GM19240 (cell line): ENCODE data around the gene SEPTIN12.
A peak's percentile ranks its signal among the peaks of the same experiment; 100 is the strongest.
"Not testable (repeated sequence)": the region's sequence is repeated elsewhere in the genome, so short reads cannot be mapped to it uniquely, and the experiment has no call there.

ENCODE experiments used
- DNase-seq: peaks from one replicate; pipeline ENCODE4 v3.0.0; 2011; ENCODE audit warnings: low spot score; ENCODE audit not compliant: insufficient read length

The SEPTIN12 gene

GRCh38 chr16:4760221-4760910 is 27.8 kb downstream of the SEPTIN12 start:
- DNase-seq, result no peak

- DNase-seq, result no peak
Measured at GRCh38 chr16:4755687-4756086, 32.5 kb downstream of the SEPTIN12 start.

- DNase-seq, result no peak
Measured at GRCh38 chr16:4754865-4755264, 33.3 kb downstream of the SEPTIN12 start.

- DNase-seq, result no peak
Measured at GRCh38 chr16:4753227-4753626, 34.9 kb downstream of the SEPTIN12 start.

DNA sequence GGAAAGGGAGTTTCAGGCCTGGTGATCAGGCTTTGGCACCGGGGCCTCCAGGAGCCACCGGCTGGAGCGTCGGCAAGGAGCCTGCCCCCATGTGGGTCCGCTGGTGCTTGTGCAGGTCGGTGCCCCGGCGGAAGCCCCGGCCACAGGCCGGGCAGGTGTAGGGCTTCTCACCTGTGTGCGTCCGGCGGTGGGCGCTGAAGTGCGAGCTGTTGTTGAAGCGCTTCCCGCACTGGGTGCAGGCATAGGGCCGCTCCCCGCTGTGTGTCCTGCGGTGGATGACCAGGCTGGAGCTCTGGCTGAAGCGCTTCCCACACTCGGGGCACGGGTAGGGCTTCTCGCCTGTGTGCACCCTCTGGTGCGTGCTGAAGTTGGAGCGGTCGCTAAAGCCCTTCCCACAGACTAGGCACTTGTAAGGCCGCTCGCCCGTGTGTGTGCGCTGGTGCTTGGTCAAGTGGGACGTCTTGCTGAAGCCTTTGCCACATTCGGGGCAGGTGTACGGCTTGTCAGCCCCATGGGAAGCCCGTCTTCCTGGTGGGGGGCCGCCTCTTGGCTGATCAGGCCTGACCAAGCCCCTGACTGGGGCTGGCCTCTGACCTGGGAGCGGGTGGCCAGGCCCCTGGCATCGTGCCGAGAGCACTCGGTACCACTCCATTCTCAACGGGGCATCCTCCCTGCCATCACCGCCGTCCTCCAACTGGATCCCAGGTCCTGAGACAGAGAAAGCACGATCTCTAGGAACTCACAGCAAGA is 35.6 kb downstream of the SEPTIN12 start:
- no peak for DNase-seq

GRCh38 chr16:4750896-4751295 is 37.2 kb downstream of the SEPTIN12 start:
- DNase-seq, result no peak

DNA sequence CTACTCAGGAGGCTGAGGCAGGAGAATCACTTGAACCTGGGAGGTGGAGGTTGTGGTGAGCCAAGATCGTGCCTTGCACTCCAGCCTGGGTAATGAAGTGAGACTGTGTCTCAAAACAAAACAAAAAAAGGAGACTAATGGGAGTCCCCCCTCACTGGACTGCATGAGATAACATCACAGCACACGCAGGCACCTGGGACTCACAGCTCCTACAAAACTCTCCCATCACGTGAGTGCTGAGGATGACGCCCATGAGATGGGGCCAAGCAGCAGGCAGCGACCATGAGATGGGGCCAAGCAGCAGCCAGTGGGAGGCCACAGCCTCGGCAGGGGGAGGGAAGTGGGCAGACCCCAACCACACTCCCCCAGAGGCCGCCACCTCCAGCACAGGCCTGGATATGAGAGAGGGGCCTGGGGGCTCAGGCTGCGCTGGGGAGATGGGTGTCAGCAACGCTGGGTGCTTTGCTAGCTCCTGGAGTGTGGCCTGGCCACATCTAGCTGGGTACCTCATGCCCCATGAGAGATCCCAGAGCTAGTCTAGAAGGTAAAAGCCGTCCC is 38.4 kb downstream of the SEPTIN12 start:
- no peak for DNase-seq

DNA sequence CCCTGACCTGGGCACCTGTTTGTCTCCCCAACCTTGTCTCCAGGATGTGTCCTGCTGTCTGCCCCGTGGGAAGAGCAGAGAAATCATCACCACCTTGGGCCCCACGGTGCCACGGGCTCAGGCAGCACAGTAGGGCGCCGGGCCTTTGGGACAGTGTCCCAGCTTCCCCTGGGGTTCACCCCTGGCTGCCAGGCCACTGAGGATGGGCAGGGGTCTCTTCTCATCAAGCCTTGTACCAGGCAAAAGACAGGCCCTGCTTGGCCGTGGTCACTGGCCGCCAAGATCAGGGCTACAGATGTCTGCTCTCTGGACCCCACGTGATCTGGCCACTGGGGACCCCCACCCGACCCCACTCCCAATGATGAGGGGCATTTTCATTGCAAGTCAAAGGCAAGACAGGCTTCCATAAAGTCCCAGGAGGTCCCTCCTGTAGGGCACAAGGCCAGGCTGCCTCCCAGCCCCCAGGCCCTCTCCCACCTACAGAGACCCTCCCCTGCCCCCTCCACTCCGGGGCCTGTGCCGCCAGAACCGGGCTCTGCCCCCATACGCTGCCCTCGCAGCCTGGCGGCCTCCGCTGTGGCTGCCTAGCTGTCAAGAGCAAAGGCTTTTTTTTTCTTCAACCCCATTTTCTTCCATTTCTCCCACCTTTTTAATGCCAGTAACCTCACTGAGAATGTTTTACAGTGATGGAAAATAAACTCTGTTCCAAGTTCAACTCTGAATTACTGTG is 39.3 kb downstream of the SEPTIN12 start:
- DNase-seq, result no peak

- no peak for DNase-seq
Measured at GRCh38 chr16:4747906-4748681, 40.1 kb downstream of the SEPTIN12 start.

GRCh38 chr16:4746991-4747574 is 41.1 kb downstream of the SEPTIN12 start:
- no peak for DNase-seq

DNA sequence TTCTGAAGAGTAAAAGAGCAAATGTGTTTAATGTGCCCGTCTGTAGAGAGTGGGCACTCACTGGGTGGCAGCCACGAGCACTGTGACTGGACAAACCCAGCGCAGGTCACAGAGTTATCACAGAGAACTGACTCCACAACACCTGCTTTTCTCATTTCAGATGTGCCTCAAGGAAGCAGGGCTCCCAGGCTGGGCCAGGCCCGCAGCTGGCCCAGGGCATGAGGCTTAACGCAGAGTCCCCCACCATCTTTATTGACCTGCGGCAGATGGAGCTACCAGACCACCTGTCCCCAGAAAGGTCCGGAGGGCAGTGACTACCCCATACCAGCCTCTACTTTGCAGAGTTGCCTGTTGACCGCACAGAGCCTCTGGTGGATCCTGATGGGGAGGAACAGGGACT is 41.9 kb downstream of the SEPTIN12 start:
- no peak for DNase-seq

GRCh38 chr16:4745274-4745569 is 42.9 kb downstream of the SEPTIN12 start:
- no peak for DNase-seq

DNA sequence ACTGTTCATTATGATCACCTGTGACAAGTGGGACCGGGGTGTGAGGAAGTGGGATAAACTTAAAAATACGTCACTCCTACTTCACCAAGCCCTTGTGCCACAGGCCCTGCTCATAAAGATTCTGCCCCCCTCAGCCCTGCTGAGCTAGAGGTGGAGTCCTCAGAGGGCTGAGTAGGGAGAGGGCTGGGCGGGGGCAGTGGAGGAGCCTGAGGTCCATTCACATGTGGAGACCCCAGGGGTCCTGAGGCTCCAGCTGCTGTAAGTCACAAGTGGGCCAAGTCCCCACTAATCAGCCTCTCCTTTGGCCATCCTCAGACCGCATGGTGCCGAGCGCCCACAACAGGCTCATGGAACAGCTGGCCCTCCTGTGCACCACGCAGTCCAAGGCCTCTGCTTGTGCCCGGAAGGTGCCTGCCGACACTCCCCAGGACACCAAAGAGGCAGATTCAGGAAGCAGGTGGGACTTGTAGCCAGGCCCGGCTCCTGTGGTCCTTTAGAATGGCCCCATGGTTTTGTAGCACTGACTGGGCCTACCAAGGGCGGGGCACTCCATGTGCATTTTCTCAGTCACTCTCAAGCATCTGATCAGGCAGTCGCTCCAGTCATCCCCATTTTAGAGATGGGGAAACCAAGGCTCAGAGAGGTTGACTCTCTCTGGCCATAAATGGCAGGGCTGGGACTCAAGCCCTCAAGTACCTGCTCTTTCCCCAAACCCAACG is 43.4 kb downstream of the SEPTIN12 start:
- no peak for DNase-seq

DNA sequence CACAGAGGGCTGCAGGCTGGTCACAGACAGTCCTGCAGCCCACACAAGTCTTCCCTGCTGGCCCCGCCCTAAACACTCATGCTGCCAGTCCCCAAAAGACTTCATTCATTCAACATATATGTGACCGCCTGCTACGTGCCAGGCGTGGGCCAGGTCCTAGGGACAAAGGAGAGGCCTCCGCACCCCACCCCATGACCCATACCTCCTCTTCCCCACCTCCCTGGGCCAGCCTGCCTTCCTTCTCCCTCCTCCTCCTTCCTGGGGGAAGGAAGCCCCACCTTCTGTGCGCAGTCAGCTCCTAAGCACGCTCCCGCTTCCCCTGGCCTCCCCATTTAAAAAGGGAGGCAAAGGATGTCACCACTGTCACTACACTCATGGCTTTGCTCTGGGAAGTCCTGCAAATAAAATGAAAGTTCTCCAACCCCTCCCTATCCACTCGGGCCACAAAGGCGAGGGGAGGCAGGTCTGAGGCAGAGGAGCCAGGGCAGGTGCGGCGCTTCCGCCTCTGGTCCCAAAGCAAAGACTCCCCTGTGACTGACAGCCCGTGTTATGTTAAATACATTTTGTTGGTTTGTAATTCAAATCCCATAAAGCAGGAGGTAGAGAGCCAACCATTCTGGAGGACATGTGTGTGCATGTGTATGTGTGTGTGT is 44.8 kb downstream of the SEPTIN12 start:
- no peak for DNase-seq

GRCh38 chr16:4738370-4738769 is 49.8 kb downstream of the SEPTIN12 start:
- DNase-seq, result not testable (repeated sequence)

DNA sequence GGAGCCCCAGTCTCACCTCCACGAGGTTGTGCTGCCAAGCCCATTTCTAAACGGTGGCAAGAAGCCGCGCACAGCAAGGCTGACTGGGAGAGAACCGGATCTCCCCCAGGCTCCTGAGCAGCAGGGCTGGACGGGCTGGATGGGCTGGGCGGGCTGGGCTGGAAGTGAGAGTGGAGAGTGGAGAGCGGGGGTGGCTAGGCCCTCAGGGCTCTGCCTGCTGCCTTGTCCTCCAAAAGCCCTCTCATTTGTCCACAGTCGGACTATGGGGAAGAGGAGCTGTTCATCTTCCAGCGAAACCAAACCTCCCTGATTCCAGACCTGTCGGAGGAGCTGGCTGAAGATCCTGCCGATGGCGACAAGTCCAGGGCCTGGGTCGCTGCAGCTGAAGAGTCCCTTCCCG is 50.6 kb downstream of the SEPTIN12 start:
- DNase-seq, result no peak

DNA sequence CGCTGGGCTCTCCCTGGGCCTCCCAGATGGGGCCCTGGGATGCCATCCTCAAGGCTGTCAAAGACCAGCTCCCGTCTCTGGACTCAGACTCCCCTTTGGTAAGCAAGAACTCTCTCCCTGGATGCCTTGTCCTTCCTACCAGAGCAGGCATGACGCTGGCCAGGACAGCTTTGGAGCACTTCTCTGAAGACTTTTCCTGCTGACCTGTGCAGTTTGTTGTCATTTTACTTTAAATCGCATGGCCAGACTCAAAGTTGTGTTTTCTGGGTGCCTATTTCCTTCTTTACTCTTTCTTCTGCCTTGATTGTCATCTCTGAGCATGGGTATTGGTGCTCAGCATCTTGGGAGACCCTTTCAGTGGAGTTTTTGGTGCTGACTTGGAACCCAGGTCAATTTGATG is 51.6 kb downstream of the SEPTIN12 start:
- no peak for DNase-seq

DNA sequence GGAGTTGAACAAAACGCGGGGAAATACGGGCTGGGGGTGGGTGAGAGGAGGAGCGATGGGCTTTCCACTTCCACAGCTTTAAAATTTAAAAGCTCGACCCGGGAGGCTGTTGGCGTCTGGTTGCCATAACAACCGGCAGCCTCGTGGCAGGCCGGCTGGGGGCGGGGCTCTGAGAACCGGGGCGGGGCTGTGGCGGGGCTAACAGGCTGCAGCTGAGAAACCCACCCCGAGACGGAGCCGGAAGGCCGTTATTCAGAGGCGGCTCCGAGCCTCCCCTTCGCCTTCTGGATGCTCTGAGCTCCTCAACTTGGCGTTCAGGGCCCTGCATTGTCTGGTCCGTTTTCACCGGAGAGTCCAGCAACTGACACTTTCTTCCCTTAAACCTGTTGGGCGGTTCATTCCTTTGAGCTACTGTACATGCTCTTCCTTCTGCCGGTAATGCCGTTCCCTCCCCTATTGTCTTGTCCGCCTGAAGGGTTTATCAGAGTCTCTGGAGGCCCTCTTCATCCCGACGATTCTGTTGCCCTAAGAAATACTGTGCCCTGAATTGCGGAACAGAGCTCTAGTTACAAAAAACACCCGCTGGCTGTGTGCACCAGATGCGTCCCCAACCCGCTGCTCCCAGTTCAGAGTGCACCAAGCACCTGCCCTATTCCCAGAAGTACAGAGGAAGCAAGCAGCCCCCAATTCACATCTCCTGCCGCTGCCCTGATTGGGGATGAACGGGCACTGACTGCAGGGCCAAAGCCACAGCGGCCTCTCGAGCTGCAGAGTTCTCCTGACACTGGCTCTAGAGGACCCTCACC is 53.2 kb downstream of the SEPTIN12 start:
- DNase-seq, result peak; percentile 95
